SU-DHL-6 (cell line): ENCODE measurements around the gene ZNF746.

ENCODE experiments used
- EZH2phosphoT487 ChIP-seq: fragments of 200-600 bp; sonication (generic), shearing (Covaris generic); conservative IDR thresholded peaks from 2 replicates; pipeline ENCODE4 v1.6.1; 2018; ENCODE audit warnings: mild to moderate bottlenecking, antibody characterized with exemption, low read length, moderate library complexity, mixed read lengths
- TF ChIP-seq, protein P1 (sequence below): fragments of 200-600 bp; sonication (generic); IDR thresholded peaks from one replicate; pipeline ENCODE4 v1.5.1; 2017; ENCODE audit warnings: antibody characterized with exemption, mild to moderate bottlenecking, low read length, moderate library complexity; ENCODE audit not compliant: insufficient read depth, poor library complexity, severe bottlenecking

GRCh38 chr7:149463500-149464161, 34.0 kb downstream of the ZNF746 start:
- TF ChIP-seq, protein P1, sequence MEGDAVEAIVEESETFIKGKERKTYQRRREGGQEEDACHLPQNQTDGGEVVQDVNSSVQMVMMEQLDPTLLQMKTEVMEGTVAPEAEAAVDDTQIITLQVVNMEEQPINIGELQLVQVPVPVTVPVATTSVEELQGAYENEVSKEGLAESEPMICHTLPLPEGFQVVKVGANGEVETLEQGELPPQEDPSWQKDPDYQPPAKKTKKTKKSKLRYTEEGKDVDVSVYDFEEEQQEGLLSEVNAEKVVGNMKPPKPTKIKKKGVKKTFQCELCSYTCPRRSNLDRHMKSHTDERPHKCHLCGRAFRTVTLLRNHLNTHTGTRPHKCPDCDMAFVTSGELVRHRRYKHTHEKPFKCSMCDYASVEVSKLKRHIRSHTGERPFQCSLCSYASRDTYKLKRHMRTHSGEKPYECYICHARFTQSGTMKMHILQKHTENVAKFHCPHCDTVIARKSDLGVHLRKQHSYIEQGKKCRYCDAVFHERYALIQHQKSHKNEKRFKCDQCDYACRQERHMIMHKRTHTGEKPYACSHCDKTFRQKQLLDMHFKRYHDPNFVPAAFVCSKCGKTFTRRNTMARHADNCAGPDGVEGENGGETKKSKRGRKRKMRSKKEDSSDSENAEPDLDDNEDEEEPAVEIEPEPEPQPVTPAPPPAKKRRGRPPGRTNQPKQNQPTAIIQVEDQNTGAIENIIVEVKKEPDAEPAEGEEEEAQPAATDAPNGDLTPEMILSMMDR: no peak
- no peak for TF ChIP-seq EZH2phosphoT487
